ENCODE results near the gene PTPRT.

GRCh38 chr20:42197599-42197998, 992.1 kb downstream of the PTPRT start:
- TF ChIP-seq, protein P1, sequence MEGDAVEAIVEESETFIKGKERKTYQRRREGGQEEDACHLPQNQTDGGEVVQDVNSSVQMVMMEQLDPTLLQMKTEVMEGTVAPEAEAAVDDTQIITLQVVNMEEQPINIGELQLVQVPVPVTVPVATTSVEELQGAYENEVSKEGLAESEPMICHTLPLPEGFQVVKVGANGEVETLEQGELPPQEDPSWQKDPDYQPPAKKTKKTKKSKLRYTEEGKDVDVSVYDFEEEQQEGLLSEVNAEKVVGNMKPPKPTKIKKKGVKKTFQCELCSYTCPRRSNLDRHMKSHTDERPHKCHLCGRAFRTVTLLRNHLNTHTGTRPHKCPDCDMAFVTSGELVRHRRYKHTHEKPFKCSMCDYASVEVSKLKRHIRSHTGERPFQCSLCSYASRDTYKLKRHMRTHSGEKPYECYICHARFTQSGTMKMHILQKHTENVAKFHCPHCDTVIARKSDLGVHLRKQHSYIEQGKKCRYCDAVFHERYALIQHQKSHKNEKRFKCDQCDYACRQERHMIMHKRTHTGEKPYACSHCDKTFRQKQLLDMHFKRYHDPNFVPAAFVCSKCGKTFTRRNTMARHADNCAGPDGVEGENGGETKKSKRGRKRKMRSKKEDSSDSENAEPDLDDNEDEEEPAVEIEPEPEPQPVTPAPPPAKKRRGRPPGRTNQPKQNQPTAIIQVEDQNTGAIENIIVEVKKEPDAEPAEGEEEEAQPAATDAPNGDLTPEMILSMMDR (IDR thresholded peaks at IDR 0.05) = no peak
- TF ChIP-seq ZFX (IDR thresholded peaks at IDR 0.05; ENCODE audit: borderline replicate concordance) = no peak

All from 22Rv1 (cell line).